K562 (cell line): ENCODE results near the gene PDE2A. TPM values are rescaled to one million over a fixed set of nuclear protein-coding genes. Genes with fewer than 3 reads are reported as not detected.

Experiments
- ATAC-seq: fragments of 200-7000 bp; cut with Tn5 transposase; 3 replicates; pipeline ENCODE4 v1.9.1; 2020; ENCODE audit warnings: moderate library complexity
- BruUV-seq: library from RNA; stranded (reverse); fragments of 400-500 nt; replicated peaks from 2 replicates; lab custom pipeline; 2021; lab: Mats Ljungman, UMichigan
- CTCF ChIA-PET: fragments of 300-600 bp; formaldehyde crosslinking; extraction: SDS; loops from one replicate; lab custom pipeline; 2021; ENCODE audit warnings: low intra/inter-chr PET ratio; lab: Yijun Ruan, JAX
- POLR2A ChIA-PET: fragments of 300-600, 350-650 bp; sonication (Branson Sonifier 250); formaldehyde crosslinking; extraction: SDS; loops from one replicate; lab custom pipeline; 2021; ENCODE audit warnings: antibody characterized with exemption, inconsistent platforms; lab: Yijun Ruan, JAX
- DNase-seq, 4 experiments: peaks; one replicate each; pipeline versions ENCODE4 v3.0.0 to v3.0.0-alpha.2; 2011 to 2018; ENCODE audit warnings: low spot score in 3 of 4, mixed read lengths in 3 of 4; ENCODE audit errors: extremely low read depth in 1 of 4
- FAIRE-seq: peaks from 2 replicates; lab custom pipeline; 2011; peaks lifted over from hg19 to GRCh38; lab: Jason Lieb, UNC
- H2AFZ ChIP-seq: 2 replicates; pipeline ENCODE4 v1.6.0; 2011; ENCODE audit warnings: low read depth, low read length, control low read depth, inconsistent platforms
- H3K27ac ChIP-seq: fragments of 200-600 bp; 3 replicates; pipeline ENCODE4 v1.8.0; 2011; ENCODE audit warnings: low read depth, mild to moderate bottlenecking, control low read depth, inconsistent platforms, low read length, moderate library complexity, mixed read lengths; ENCODE audit errors: extremely low read depth
- H3K27me3 ChIP-seq, 2 experiments: fragments of 300-600 bp in 1 of 2; 2 replicates in 1 of 2; 3 replicates in 1 of 2; pipeline versions ENCODE4 v1.6.0 to v1.8.0; 2011; ENCODE audit warnings: inconsistent platforms in 2 of 2, low read length in 2 of 2, mild to moderate bottlenecking in 1 of 2, mixed read lengths in 1 of 2, moderate library complexity in 1 of 2; ENCODE audit not compliant: control insufficient read depth in 2 of 2, insufficient read depth in 2 of 2
- H3K36me3 ChIP-seq: fragments of 300-600 bp; 3 replicates; pipeline ENCODE4 v1.8.0; 2011; ENCODE audit warnings: mild to moderate bottlenecking, low read length, inconsistent platforms; ENCODE audit not compliant: control insufficient read depth, insufficient read depth
- H3K4me1 ChIP-seq, 2 experiments: fragments of 200-600 bp in 1 of 2; replicated peaks in 1 of 2; 2 replicates in 1 of 2; 3 replicates in 1 of 2; pipeline versions ENCODE4 v1.5.1 to v1.8.0; 2011; ENCODE audit warnings: inconsistent platforms in 2 of 2, low read length in 2 of 2, mild to moderate bottlenecking in 1 of 2, mixed read lengths in 1 of 2, moderate library complexity in 1 of 2; ENCODE audit not compliant: control insufficient read depth in 2 of 2, insufficient read depth in 2 of 2
- H3K4me2 ChIP-seq: 2 replicates; pipeline ENCODE4 v1.6.1; 2011; ENCODE audit warnings: low read length, control low read depth, inconsistent platforms, mixed read lengths; ENCODE audit not compliant: insufficient read depth
- H3K4me3 ChIP-seq: fragments of 200-600 bp; sonication (generic), shearing (Covaris generic); 2 replicates; pipeline ENCODE4 v1.5.1; 2016; ENCODE audit warnings: control low read depth, inconsistent platforms
- H3K79me2 ChIP-seq: fragments of 200-600 bp; 3 replicates; pipeline ENCODE4 v1.8.0; 2011; ENCODE audit warnings: low read length, inconsistent platforms; ENCODE audit not compliant: control insufficient read depth, insufficient read depth
- H3K9ac ChIP-seq, 2 experiments: 2 replicates each; pipeline versions ENCODE4 v1.6.0 to v1.6.1; 2011; ENCODE audit warnings: low read depth in 2 of 2, low read length in 2 of 2, control low read depth in 1 of 2, inconsistent platforms in 1 of 2, mild to moderate bottlenecking in 1 of 2, mixed read lengths in 1 of 2; ENCODE audit not compliant: insufficient read depth in 1 of 2
- H3K9me1 ChIP-seq: one replicate; pipeline ENCODE4 v1.6.0; 2011; ENCODE audit warnings: inconsistent platforms, mild to moderate bottlenecking, low read length, moderate library complexity; ENCODE audit not compliant: control insufficient read depth, insufficient read depth
- H3K9me3 ChIP-seq: replicated peaks from 2 replicates; pipeline ENCODE4 v1.5.1; 2011; ENCODE audit warnings: low read depth, low read length, inconsistent platforms; ENCODE audit not compliant: control insufficient read depth, insufficient read depth
- H4K20me1 ChIP-seq: replicated peaks from 2 replicates; pipeline ENCODE4 v1.6.1; 2011; ENCODE audit warnings: low read length, inconsistent platforms, mixed read lengths; ENCODE audit not compliant: control insufficient read depth, insufficient read depth
- BCLAF1 ChIP-seq, 2 experiments: fragments of 450-650 bp in 1 of 2; IDR thresholded peaks; 2 replicates each; pipeline ENCODE4 v1.6.1; 2011 to 2017; ENCODE audit warnings: low read depth in 2 of 2, antibody characterized with exemption in 1 of 2, borderline replicate concordance in 1 of 2, low read length in 1 of 2, mild to moderate bottlenecking in 1 of 2, mixed read lengths in 1 of 2; ENCODE audit not compliant: control insufficient read depth in 1 of 2
- CBFA2T3 ChIP-seq: fragments of 450-650 bp; IDR thresholded peaks from 2 replicates; pipeline ENCODE4 v1.6.1; 2017
- JUND ChIP-seq, 2 experiments: IDR thresholded peaks; 2 replicates in 1 of 2; 3 replicates in 1 of 2; pipeline ENCODE4 v1.6.1; 2011; ENCODE audit warnings: borderline replicate concordance in 2 of 2, low read depth in 2 of 2, low read length in 2 of 2, improper control_type of control experiment in 1 of 2, missing biosample characterization in 1 of 2, missing genetic modification characterization in 1 of 2, missing genetic modification reagents in 1 of 2
- POLR2AphosphoS5 ChIP-seq: IDR thresholded peaks from 2 replicates; pipeline ENCODE4 v1.6.1; 2011; ENCODE audit warnings: mild to moderate bottlenecking, low read depth, low read length, moderate library complexity; ENCODE audit not compliant: control insufficient read depth, insufficient read depth
- PREB ChIP-seq: sonication (generic); formaldehyde crosslinking; IDR thresholded peaks from 2 replicates; pipeline ENCODE4 v1.8.1; 2023; ENCODE audit warnings: mild to moderate bottlenecking, missing genetic modification reagents
- TEAD4 ChIP-seq, 2 experiments: sonication (generic) in 1 of 2; formaldehyde crosslinking in 1 of 2; IDR thresholded peaks; 2 replicates each; pipeline versions ENCODE4 v1.6.1 to v1.8.0; 2012 to 2022; ENCODE audit warnings: borderline replicate concordance in 1 of 2, inconsistent platforms in 1 of 2, low read length in 1 of 2, mild to moderate bottlenecking in 1 of 2, missing genetic modification reagents in 1 of 2
- ZBTB17 ChIP-seq: fragments of 450-650 bp; formaldehyde crosslinking; IDR thresholded peaks from 2 replicates; pipeline ENCODE4 v1.4.0; 2020; ENCODE audit warnings: mild to moderate bottlenecking
- WGBS: fragments of 100-300 bp; shearing (Covaris generic); methylation state at CpG from one replicate; pipeline ENCODE4 v1.1.6; 2016; ENCODE audit warnings: low coverage, mixed read lengths; ENCODE audit not compliant: insufficient coverage; ENCODE audit errors: missing lambda C conversion rate; 5-methylcytosine and 5-hydroxymethylcytosine counted together
- in situ Hi-C: fragments of 300-500 bp; cut with MboI; formaldehyde crosslinking; loops from 4 replicates; pipeline ENCODE4 v1.15.0; 2018; ENCODE audit warnings: inconsistent platforms, mixed read lengths
- intact Hi-C: fragments of 100-400 bp; cut with micrococcal nuclease; formaldehyde crosslinking; loops from 2 replicates; pipeline ENCODE4 v1.14.2; 2022
- polyA plus RNA-seq, 8 experiments: library from polyadenylated mRNA; depleted of rRNA in 4 of 8; stranded (reverse) in 5 of 8; unstranded in 3 of 8; fragments of >200 nt; fragmentation: Nextera tagmentation in 2 of 8; fragmentation: Illumina TruSeq in 1 of 8; extraction: Ambion mirVana in 2 of 8; extraction: Trizol in 1 of 8; gene quantifications; 2 replicates each; pipeline versions ENCODE4 v1.2.1 to v1.2.3, GENCODE V29; 2011 to 2014; ENCODE audit warnings: inconsistent platforms in 1 of 8, missing spikeins in 1 of 8
- total RNA-seq, 7 experiments: library from RNA; depleted of rRNA in 6 of 7; stranded (reverse); fragments of >200 nt in 6 of 7; fragmentation: Illumina TruSeq in 2 of 7; extraction: Trizol in 2 of 7; gene quantifications; 2 replicates each; pipeline versions ENCODE4 v1.2.1 to v1.2.3, GENCODE V29; 2011 to 2021; ENCODE audit warnings: low replicate concordance in 1 of 7
- TF ChIP-seq, protein P1 (sequence below): sonication (generic); formaldehyde crosslinking; IDR thresholded peaks from 2 replicates; pipeline ENCODE4 v1.9.0; 2022; ENCODE audit warnings: mild to moderate bottlenecking, missing genetic modification reagents

Gene PDE2A
- total and polyA plus RNA-seq, 9 of the 15 experiments (the other 6 are each of a cell fraction or from before 2014, with no cell fraction given), result 0.07 to 15.2 (median 1.6) TPM; not detected in 1

- no peak overlapping the region for H3K4me2 ChIP-seq
- no peak for DNase-seq
- POLR2A ChIA-PET, result no interaction called here
- H3K9me3 ChIP-seq, result no peaks in the 10 kb centered on the region
- no TSS peak for BruUV-seq
- H3K9me1 ChIP-seq, result no peaks in the 10 kb centered on the region
- peaks cover 72% of the 10 kb centered on the region; the same call in 2 of the 3 replicates for H3K36me3 ChIP-seq
- CTCF ChIA-PET, result no interaction called here
- peaks cover 0 to 19% of the 10 kb centered on the region in 2 experiments; a peak in 2 of 5 replicates for H3K4me1 ChIP-seq
- no peaks in the 10 kb centered on the region for H3K27me3 ChIP-seq
- no peak overlapping the region for H3K27ac ChIP-seq
- ATAC-seq, result no peak
- intact Hi-C loops (no loop called here), in situ Hi-C loops (no loop called here)
- no peak for TF ChIP-seq POLR2AphosphoS5
- no peak for TF ChIP-seq JUND (IDR thresholded peaks at IDR 0.05; ENCODE audit: borderline replicate concordance, low read depth, low read length)
- TF ChIP-seq JUND (tag; IDR thresholded peaks at IDR 0.05; ENCODE audit: borderline replicate concordance, low read depth, low read length), result no peak
- H4K20me1 ChIP-seq, result no peaks in the 10 kb centered on the region
- no peak overlapping the region for H2AFZ ChIP-seq
- H3K4me3 ChIP-seq, result no peak overlapping the region
- H3K9ac ChIP-seq, result no peak overlapping the region; a peak in 1 of 4 replicates
- 97% methylated on average over 6 of the region's 26 CpGs for WGBS
- FAIRE-seq, result no peak
- H3K79me2 ChIP-seq, result no peaks in the 10 kb centered on the region; the same call in 2 of the 3 replicates
Measured at GRCh38 chr11:72712168-72712751, 38.0 kb upstream of the PDE2A start.

DNA sequence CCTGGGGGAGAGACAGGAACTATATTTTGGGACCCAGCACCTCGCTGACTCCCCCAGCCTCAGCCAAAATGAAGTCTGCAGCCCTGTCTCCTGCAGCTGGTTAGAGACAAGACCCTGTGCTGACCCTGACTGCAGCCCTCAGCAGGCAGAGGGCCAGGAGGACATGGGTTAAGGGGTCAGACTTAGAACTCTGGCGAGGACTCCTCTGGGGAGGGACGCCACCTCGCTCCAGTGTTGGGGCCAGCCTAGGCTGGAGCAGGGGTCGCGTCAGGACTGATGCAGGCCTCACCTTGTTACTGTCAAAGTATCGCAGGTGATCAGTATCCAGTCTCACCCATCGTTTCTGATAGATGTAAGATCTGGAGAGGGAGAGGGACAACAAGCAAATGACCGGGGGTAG lies 36.9 kb upstream of the PDE2A start:
- ATAC-seq (no peak), FAIRE-seq (no peak), DNase-seq (no peak)
- no peak overlapping the region for H3K9ac ChIP-seq
- ChIA-PET POLR2A (no interaction called here), CTCF (no interaction called here)
- 92% methylated on average over 8 of the region's 9 CpGs for WGBS
- no TSS peak for BruUV-seq
- no peak overlapping the region for H3K27ac ChIP-seq
- peaks cover 0 to 19% of the 10 kb centered on the region in 2 experiments; a peak in 2 of 5 replicates for H3K4me1 ChIP-seq
- in situ Hi-C loops (no loop called here), intact Hi-C loops (no loop called here)
- no peaks in the 10 kb centered on the region for H3K27me3 ChIP-seq
- H4K20me1 ChIP-seq, result no peaks in the 10 kb centered on the region
- no peaks in the 10 kb centered on the region for H3K9me1 ChIP-seq
- H2AFZ ChIP-seq, result no peak overlapping the region
- no peaks in the 10 kb centered on the region for H3K9me3 ChIP-seq
- H3K36me3 ChIP-seq, result peaks cover 72% of the 10 kb centered on the region; the same call in 1 of the 3 replicates
- no peak overlapping the region for H3K4me3 ChIP-seq
- no peak overlapping the region for H3K4me2 ChIP-seq
- no peaks in the 10 kb centered on the region for H3K79me2 ChIP-seq
- TF ChIP-seq ZBTB17 (CRISPR knock-in tag) (no peak), BCLAF1 (IDR thresholded peaks at IDR 0.05; ENCODE audit: borderline replicate concordance in 1 of 2, control insufficient read depth in 1 of 2, low read depth in 2 of 2, low read length in 1 of 2) (no peak), PREB (CRISPR knock-in tag) (no peak), TEAD4 (IDR thresholded peaks at IDR 0.05; ENCODE audit: low read length) (no peak), TEAD4 (CRISPR knock-in tag; IDR thresholded peaks at IDR 0.05; ENCODE audit: borderline replicate concordance) (no peak), CBFA2T3 (no peak)
- TF ChIP-seq, protein P1, sequence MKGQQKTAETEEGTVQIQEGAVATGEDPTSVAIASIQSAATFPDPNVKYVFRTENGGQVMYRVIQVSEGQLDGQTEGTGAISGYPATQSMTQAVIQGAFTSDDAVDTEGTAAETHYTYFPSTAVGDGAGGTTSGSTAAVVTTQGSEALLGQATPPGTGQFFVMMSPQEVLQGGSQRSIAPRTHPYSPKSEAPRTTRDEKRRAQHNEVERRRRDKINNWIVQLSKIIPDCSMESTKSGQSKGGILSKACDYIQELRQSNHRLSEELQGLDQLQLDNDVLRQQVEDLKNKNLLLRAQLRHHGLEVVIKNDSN, result no peak
